NCI-H1092 treated with DMSO at 0.1 percent for 48 hours (cell line): ENCODE data around the gene CDC23.
"Not testable (repeated sequence)": the region's sequence is repeated elsewhere in the genome, so short reads cannot be mapped to it uniquely, and the experiment has no call there.

Experiments used
- DNase-seq: peaks from one replicate; lab custom pipeline; 2025; lab: John Stamatoyannopoulos, UW

Gene CDC23

GRCh38 chr5:138212828-138213160 is 329 bp downstream of the CDC23 start:
- no peak for DNase-seq

- DNase-seq, result no peak
Observed at GRCh38 chr5:138210985-138211384, 2.1 kb downstream of the CDC23 start.

- not testable (repeated sequence) for DNase-seq
Observed at GRCh38 chr5:138193859-138194258, 19.3 kb downstream of the CDC23 start.

- no peak for DNase-seq
Observed at GRCh38 chr5:138192826-138193225, 20.3 kb downstream of the CDC23 start.

- no peak for DNase-seq
Observed at GRCh38 chr5:138188626-138189025, 24.5 kb downstream of the CDC23 start.

- no peak for DNase-seq
Observed at GRCh38 chr5:138186002-138186447, 27.1 kb downstream of the CDC23 start.

GRCh38 chr5:138182808-138183207 is 30.3 kb downstream of the CDC23 start:
- no peak for DNase-seq

- DNase-seq, result no peak
Observed at GRCh38 chr5:138180841-138181240, 32.3 kb downstream of the CDC23 start.

GRCh38 chr5:138180183-138180782 is 32.8 kb downstream of the CDC23 start:
- peak; percentile 15 for DNase-seq

- DNase-seq, result no peak
Observed at GRCh38 chr5:138179277-138179857, 33.8 kb downstream of the CDC23 start.

GRCh38 chr5:138178516-138179276 is 34.4 kb downstream of the CDC23 start, which contains the start of the genes BRD8 and KIF20A:
TSS of gene BRD8 (minus strand) at chr5:138178630. CDS start at chr5:138178614, 16 bp downstream.
TSS of gene KIF20A (plus strand) at chr5:138179112. CDS start at chr5:138179681, 569 bp downstream.
- peak; percentile 97 for DNase-seq

- DNase-seq, result no peak
Observed at GRCh38 chr5:138177941-138178515, 35.1 kb downstream of the CDC23 start.

GRCh38 chr5:138170299-138170698 is 42.8 kb downstream of the CDC23 start:
- DNase-seq, result no peak

- no peak for DNase-seq
Observed at GRCh38 chr5:138169124-138169523, 44.0 kb downstream of the CDC23 start.

GRCh38 chr5:138163721-138164120 is 49.4 kb downstream of the CDC23 start:
- no peak for DNase-seq

GRCh38 chr5:138160706-138161105 is 52.4 kb downstream of the CDC23 start:
- DNase-seq, result no peak

- no peak for DNase-seq
Observed at GRCh38 chr5:138159666-138160065, 53.5 kb downstream of the CDC23 start.

- no peak for DNase-seq
Observed at GRCh38 chr5:138157626-138158025, 55.5 kb downstream of the CDC23 start.

GRCh38 chr5:138155977-138156376 is 57.1 kb downstream of the CDC23 start:
- DNase-seq, result not testable (repeated sequence)

- no peak for DNase-seq
Observed at GRCh38 chr5:138149530-138149929, 63.6 kb downstream of the CDC23 start.

GRCh38 chr5:138148811-138149210 is 64.3 kb downstream of the CDC23 start:
- no peak for DNase-seq

GRCh38 chr5:138143578-138143977 is 69.5 kb downstream of the CDC23 start:
- not testable (repeated sequence) for DNase-seq

- DNase-seq, result no peak
Observed at GRCh38 chr5:138141734-138142133, 71.4 kb downstream of the CDC23 start.
